AG09319 (cell line): Measurements from ENCODE around the gene SRSF1.

Experiments used
- DNase-seq: peaks from one replicate; pipeline ENCODE4 v3.0.0-alpha.2; 2010; ENCODE audit warnings: low read depth; ENCODE audit errors: extremely low read depth
- CTCF ChIP-seq: IDR thresholded peaks from 2 replicates; pipeline ENCODE4 v1.5.1; 2011; ENCODE audit warnings: low read depth, mild to moderate bottlenecking, inconsistent platforms, low read length, moderate library complexity

Gene SRSF1

GRCh38 chr17:58002154-58002948, 4.7 kb downstream of the SRSF1 start:
- no peak for TF ChIP-seq CTCF
- DNase-seq, result no peak

- DNase-seq, result no peak
- no peak for TF ChIP-seq CTCF
These were observed 5.5 kb downstream of the SRSF1 start for GRCh38 chr17:58001461-58002124.

- TF ChIP-seq CTCF, result peak; percentile 75
- no peak for DNase-seq
These were observed 7.5 kb downstream of the SRSF1 start for GRCh38 chr17:57999496-58000017.

GRCh38 chr17:57999010-57999495, 8.0 kb downstream of the SRSF1 start:
- no peak for DNase-seq
- TF ChIP-seq CTCF, result no peak

GRCh38 chr17:57997085-57997809, 9.8 kb downstream of the SRSF1 start:
- no peak for TF ChIP-seq CTCF
- no peak for DNase-seq

GRCh38 chr17:57995076-57995956, 11.7 kb downstream of the SRSF1 start:
- no peak for DNase-seq
- TF ChIP-seq CTCF, result peak; percentile 66
